MM.1S (cell line): ENCODE data around the gene ITGB1.

Source experiments
- EZH2 ChIP-seq: fragments of 300-600 bp; sonication (generic); optimal IDR thresholded peaks from 2 replicates; pipeline ENCODE3; 2017; ENCODE audit warnings: low read depth, mild to moderate bottlenecking, antibody characterized with exemption, low read length, mixed read lengths
- EZH2phosphoT487 ChIP-seq: fragments of 300-600 bp; sonication (generic); IDR thresholded peaks from 2 replicates; pipeline ENCODE4 v1.6.1; 2018; ENCODE audit warnings: antibody characterized with exemption, low read length
- TF ChIP-seq, protein P1 (sequence below): fragments of 300-600 bp; sonication (generic); IDR thresholded peaks from 2 replicates; pipeline ENCODE4 v1.5.1; 2016; ENCODE audit warnings: antibody characterized with exemption, low read length, mixed read lengths

DNA sequence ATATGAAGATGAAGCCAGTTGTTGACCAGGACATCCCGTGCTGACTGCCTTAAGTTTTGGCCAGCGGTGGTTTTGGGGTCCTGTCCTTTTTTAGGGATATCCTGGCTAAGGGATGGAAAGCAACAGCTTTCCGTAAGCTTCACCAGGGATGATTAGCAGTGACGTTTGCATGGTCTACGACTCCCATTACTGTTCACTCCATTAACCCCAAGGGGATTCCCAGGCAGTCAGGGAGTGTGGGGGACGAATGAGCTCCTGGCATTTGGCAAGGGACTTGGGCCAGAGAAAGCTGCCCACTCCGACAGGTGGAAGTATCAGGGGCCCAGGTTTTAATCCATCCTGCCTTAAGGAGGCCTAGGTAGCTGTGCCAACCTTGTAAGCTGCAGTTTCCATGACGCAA lies 66.8 kb downstream of the ITGB1 start:
- TF ChIP-seq, protein P1, sequence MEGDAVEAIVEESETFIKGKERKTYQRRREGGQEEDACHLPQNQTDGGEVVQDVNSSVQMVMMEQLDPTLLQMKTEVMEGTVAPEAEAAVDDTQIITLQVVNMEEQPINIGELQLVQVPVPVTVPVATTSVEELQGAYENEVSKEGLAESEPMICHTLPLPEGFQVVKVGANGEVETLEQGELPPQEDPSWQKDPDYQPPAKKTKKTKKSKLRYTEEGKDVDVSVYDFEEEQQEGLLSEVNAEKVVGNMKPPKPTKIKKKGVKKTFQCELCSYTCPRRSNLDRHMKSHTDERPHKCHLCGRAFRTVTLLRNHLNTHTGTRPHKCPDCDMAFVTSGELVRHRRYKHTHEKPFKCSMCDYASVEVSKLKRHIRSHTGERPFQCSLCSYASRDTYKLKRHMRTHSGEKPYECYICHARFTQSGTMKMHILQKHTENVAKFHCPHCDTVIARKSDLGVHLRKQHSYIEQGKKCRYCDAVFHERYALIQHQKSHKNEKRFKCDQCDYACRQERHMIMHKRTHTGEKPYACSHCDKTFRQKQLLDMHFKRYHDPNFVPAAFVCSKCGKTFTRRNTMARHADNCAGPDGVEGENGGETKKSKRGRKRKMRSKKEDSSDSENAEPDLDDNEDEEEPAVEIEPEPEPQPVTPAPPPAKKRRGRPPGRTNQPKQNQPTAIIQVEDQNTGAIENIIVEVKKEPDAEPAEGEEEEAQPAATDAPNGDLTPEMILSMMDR = no peak
- no peak for TF ChIP-seq EZH2phosphoT487
- TF ChIP-seq EZH2 = no peak
